Fibroblast of skin of left quadriceps (primary cell): ENCODE results near the gene ANKS6.

ENCODE experiments used
- DNase-seq, 2 experiments: peaks; one replicate each; pipeline ENCODE4 v3.0.0-alpha.2; 2013; ENCODE audit warnings: low read depth in 2 of 2

ANKS6 gene

GRCh38 chr9:98772364-98773155, 23.8 kb downstream of the ANKS6 start:
- DNase-seq = no peak

GRCh38 chr9:98771209-98771874, 25.0 kb downstream of the ANKS6 start:
- DNase-seq = no peak

GRCh38 chr9:98770717-98771116, 25.6 kb downstream of the ANKS6 start:
- no peak for DNase-seq

GRCh38 chr9:98768344-98768743, 28.0 kb downstream of the ANKS6 start:
- DNase-seq = no peak

GRCh38 chr9:98767915-98768314, 28.4 kb downstream of the ANKS6 start:
- DNase-seq = no peak

GRCh38 chr9:98767196-98767595, 29.2 kb downstream of the ANKS6 start:
- no peak for DNase-seq

- peak; percentile 13 to 16 for DNase-seq
Observed at GRCh38 chr9:98766586-98766985, 29.8 kb downstream of the ANKS6 start.

- no peak for DNase-seq
Observed at GRCh38 chr9:98765256-98765655, 31.1 kb downstream of the ANKS6 start.

- peak; percentile 6 to 20 for DNase-seq
Observed at GRCh38 chr9:98763986-98764745, 32.2 kb downstream of the ANKS6 start.

- no peak for DNase-seq
Observed at GRCh38 chr9:98760231-98760630, 36.1 kb downstream of the ANKS6 start.

GRCh38 chr9:98755006-98755618, 41.2 kb downstream of the ANKS6 start:
- no peak for DNase-seq

- DNase-seq = no peak
Observed at GRCh38 chr9:98751210-98751609, 45.1 kb downstream of the ANKS6 start.

GRCh38 chr9:98750364-98751060, 45.8 kb downstream of the ANKS6 start:
- DNase-seq = no peak

GRCh38 chr9:98747476-98747875, 48.9 kb downstream of the ANKS6 start:
- DNase-seq = no peak

- no peak for DNase-seq
Observed at GRCh38 chr9:98745470-98745869, 50.9 kb downstream of the ANKS6 start.

GRCh38 chr9:98743818-98744611, 52.3 kb downstream of the ANKS6 start:
- DNase-seq = no peak

GRCh38 chr9:98743329-98743728, 53.0 kb downstream of the ANKS6 start:
- DNase-seq = no peak

GRCh38 chr9:98742325-98743280, 53.8 kb downstream of the ANKS6 start:
- DNase-seq = no peak

- DNase-seq = no peak
Observed at GRCh38 chr9:98740226-98740881, 56.0 kb downstream of the ANKS6 start.
